CD4-positive, alpha-beta memory T cell (primary cell): ENCODE data around the gene RAPGEF4. TPM values are rescaled to one million over a fixed set of nuclear protein-coding genes. Genes with fewer than 3 reads are reported as not detected.

Source experiments
- CTCF ChIA-PET: fragments of 350-600 bp; sonication (Branson Sonifier 250); formaldehyde crosslinking; loops from one replicate; lab custom pipeline; 2021; ENCODE audit warnings: inconsistent platforms; ENCODE audit not compliant: partially characterized antibody; lab: Charles Lee
- POLR2A ChIA-PET: fragments of 350-600 bp; sonication (Branson Sonifier 250); formaldehyde crosslinking; loops from one replicate; lab custom pipeline; 2021; ENCODE audit not compliant: partially characterized antibody; lab: Charles Lee
- DNase-seq, 5 donors: peaks; one replicate each; pipeline versions ENCODE4 v3.0.0 to v3.0.0-alpha.2; 2020 to 2022; ENCODE audit warnings: mixed read lengths in 1 of 5
- H3K27ac ChIP-seq: one replicate; pipeline ENCODE4 v1.7.0; 2013; ENCODE audit warnings: low read depth, low read length
- H3K27me3 ChIP-seq: 2 replicates; pipeline ENCODE4 v1.7.0; 2013; ENCODE audit warnings: mild to moderate bottlenecking, low read length, moderate library complexity; ENCODE audit not compliant: insufficient read depth
- H3K36me3 ChIP-seq: 2 replicates; pipeline ENCODE4 v1.7.0; 2013; ENCODE audit warnings: mild to moderate bottlenecking, low read length, moderate library complexity; ENCODE audit not compliant: insufficient read depth
- H3K4me1 ChIP-seq: 2 replicates; pipeline ENCODE4 v1.7.0; 2013; ENCODE audit warnings: mild to moderate bottlenecking, low read length, moderate library complexity; ENCODE audit not compliant: insufficient read depth
- H3K4me3 ChIP-seq, 2 donors: one replicate each; pipeline ENCODE4 v1.7.0; 2013; ENCODE audit warnings: low read length in 2 of 2, mild to moderate bottlenecking in 1 of 2
- H3K9me3 ChIP-seq, 2 donors: one replicate each; pipeline ENCODE4 v1.7.0; 2013; ENCODE audit warnings: low read length in 2 of 2, control low read depth in 1 of 2; ENCODE audit not compliant: control insufficient read depth in 1 of 2
- H3K27ac Mint-ChIP-seq, 7 donors: one replicate each; pipeline ENCODE4 v1.8.0; 2020 to 2021; ENCODE audit warnings: mixed read lengths in 7 of 7, mild to moderate bottlenecking in 6 of 7, inconsistent platforms in 3 of 7, moderate library complexity in 3 of 7
- H3K27me3 Mint-ChIP-seq, 2 donors: one replicate each; pipeline ENCODE4 v1.8.0; 2020 to 2021; ENCODE audit warnings: mixed read lengths in 2 of 2
- H3K36me3 Mint-ChIP-seq, 2 donors: one replicate each; pipeline ENCODE4 v1.8.0; 2020 to 2021; ENCODE audit warnings: mixed read lengths in 2 of 2, inconsistent platforms in 1 of 2, mild to moderate bottlenecking in 1 of 2
- H3K4me1 Mint-ChIP-seq, 4 donors: one replicate each; pipeline ENCODE4 v1.8.0; 2020 to 2021; ENCODE audit warnings: mixed read lengths in 4 of 4, mild to moderate bottlenecking in 1 of 4
- H3K4me3 Mint-ChIP-seq, 8 donors: one replicate each; pipeline ENCODE4 v1.8.0; 2020 to 2021; ENCODE audit warnings: mixed read lengths in 8 of 8, mild to moderate bottlenecking in 7 of 8, moderate library complexity in 6 of 8, inconsistent platforms in 3 of 8
- H3K9me3 Mint-ChIP-seq, 8 donors: one replicate each; pipeline ENCODE4 v1.8.0; 2020 to 2021; ENCODE audit warnings: mixed read lengths in 8 of 8, mild to moderate bottlenecking in 5 of 8, inconsistent platforms in 3 of 8, moderate library complexity in 1 of 8
- intact Hi-C: fragments of 100-400 bp; cut with micrococcal nuclease; formaldehyde crosslinking; loops from one replicate; pipeline ENCODE4 v1.15.1; 2023
- polyA plus RNA-seq, 2 donors: library from polyadenylated mRNA; unstranded; fragments of 300-500 nt; fragmentation: Illumina TruSeq; gene quantifications; one replicate each; pipeline ENCODE4 v1.2.3, GENCODE V29; 2021
- total RNA-seq, 2 experiments: library from RNA; stranded (reverse); gene quantifications; one replicate each; pipeline ENCODE4 v1.2.3, GENCODE V29; 2021

RAPGEF4 gene
- total and polyA plus RNA-seq, 4 experiments from 2014 or later: not detected

DNA sequence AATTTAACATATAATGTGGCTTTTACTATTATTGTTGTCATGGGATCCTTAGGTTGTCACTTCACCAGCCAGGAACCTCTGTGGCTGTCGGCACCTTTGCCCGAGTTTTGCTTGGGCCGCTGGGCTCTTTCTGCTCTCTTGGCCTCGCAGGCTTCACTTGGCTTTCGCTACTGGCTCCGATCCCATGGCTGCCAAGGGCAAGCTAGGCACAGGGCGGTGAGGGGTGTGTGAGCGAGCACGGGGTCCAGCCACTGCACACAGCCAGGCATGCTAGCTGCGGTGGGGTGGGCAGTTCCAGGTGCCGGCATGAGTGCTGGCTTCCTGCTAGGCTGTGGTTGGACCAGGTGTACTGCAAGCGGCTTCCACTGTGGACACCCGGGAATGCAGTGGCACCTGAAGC lies 23.4 kb upstream of the RAPGEF4 start:
- Histone ChIP-seq H3K4me3 (no peak overlapping the region), H3K27me3 (no peaks in the 10 kb centered on the region), H3K9me3 (no peaks in the 10 kb centered on the region), H3K27ac (no peak overlapping the region), H3K36me3 (no peaks in the 10 kb centered on the region), H3K4me1 (no peaks in the 10 kb centered on the region)
- Mint-ChIP-seq H3K4me1 (no peaks in the 10 kb centered on the region), H3K9me3 (no peaks in the 10 kb centered on the region), H3K4me3 (no peak overlapping the region), H3K36me3 (no peaks in the 10 kb centered on the region), H3K27ac (no peak overlapping the region), H3K27me3 (peaks cover 11 to 12% of the 10 kb centered on the region in 2 donors)
- POLR2A ChIA-PET: no interaction called here
- CTCF ChIA-PET: interaction anchor here (1.4 kb wide), 1 partner anchor 117 kb away, joined by 4 read pairs; no protein-coding TSS in a partner anchor
- intact Hi-C loops: loop anchor here (5.0 kb wide), 3 partner anchors 120 to 540 kb away; no protein-coding TSS in a partner anchor
- DNase-seq: no peak

GRCh38 chr2:172713365-172713875 lies 22.2 kb upstream of the RAPGEF4 start:
- Histone ChIP-seq H3K4me1 (no peaks in the 10 kb centered on the region), H3K4me3 (no peak overlapping the region), H3K36me3 (no peaks in the 10 kb centered on the region), H3K27me3 (no peaks in the 10 kb centered on the region), H3K27ac (no peak overlapping the region), H3K9me3 (no peaks in the 10 kb centered on the region)
- H3K9me3 Mint-ChIP-seq: peaks cover 0 to 1% (median 0%) of the 10 kb centered on the region in 8 donors
- H3K36me3 Mint-ChIP-seq: no peaks in the 10 kb centered on the region
- CTCF ChIA-PET: no interaction called here
- H3K4me1 Mint-ChIP-seq: no peaks in the 10 kb centered on the region
- DNase-seq: no peak
- H3K4me3 Mint-ChIP-seq: no peak overlapping the region
- H3K27me3 Mint-ChIP-seq: peaks cover 5 to 10% of the 10 kb centered on the region in 2 donors
- intact Hi-C loops: loop anchor here (5.0 kb wide), 3 partner anchors 121 to 541 kb away; no protein-coding TSS in a partner anchor
- POLR2A ChIA-PET: no interaction called here
- no peak overlapping the region for H3K27ac Mint-ChIP-seq

DNA sequence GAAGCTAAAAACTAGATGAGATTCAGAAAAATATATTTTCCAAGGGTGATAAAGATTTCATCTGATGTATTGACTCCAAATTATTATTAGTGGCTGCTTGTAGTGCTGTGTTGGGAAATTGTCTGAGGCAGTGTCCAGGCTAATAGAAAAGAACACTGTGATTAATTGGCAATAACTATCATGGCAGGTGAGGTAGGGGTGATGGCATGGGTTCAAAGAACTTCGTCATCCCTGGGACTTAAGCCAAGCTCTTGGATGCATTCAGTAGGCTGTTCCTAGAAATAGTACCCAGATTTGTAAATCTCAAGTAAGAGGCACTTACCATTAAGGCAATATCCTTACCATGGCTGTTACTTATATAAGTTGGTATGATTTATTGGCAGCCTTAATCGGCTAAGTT lies 13.2 kb upstream of the RAPGEF4 start:
- Mint-ChIP-seq H3K4me3 (no peak overlapping the region), H3K9me3 (peaks cover 2 to 16% (median 12%) of the 10 kb centered on the region in 8 donors), H3K4me1 (no peaks in the 10 kb centered on the region), H3K27me3 (peaks cover 9 to 20% of the 10 kb centered on the region in 2 donors), H3K36me3 (peaks cover 0 to 7% of the 10 kb centered on the region in 2 donors), H3K27ac (no peak overlapping the region)
- POLR2A ChIA-PET: no interaction called here
- H3K9me3 ChIP-seq: no peaks in the 10 kb centered on the region
- intact Hi-C loops: no loop called here
- H3K27me3 ChIP-seq: no peaks in the 10 kb centered on the region
- no peaks in the 10 kb centered on the region for H3K4me1 ChIP-seq
- no peak overlapping the region for H3K27ac ChIP-seq
- no peak overlapping the region for H3K4me3 ChIP-seq
- CTCF ChIA-PET: no interaction called here
- DNase-seq: no peak
- H3K36me3 ChIP-seq: no peaks in the 10 kb centered on the region

DNA sequence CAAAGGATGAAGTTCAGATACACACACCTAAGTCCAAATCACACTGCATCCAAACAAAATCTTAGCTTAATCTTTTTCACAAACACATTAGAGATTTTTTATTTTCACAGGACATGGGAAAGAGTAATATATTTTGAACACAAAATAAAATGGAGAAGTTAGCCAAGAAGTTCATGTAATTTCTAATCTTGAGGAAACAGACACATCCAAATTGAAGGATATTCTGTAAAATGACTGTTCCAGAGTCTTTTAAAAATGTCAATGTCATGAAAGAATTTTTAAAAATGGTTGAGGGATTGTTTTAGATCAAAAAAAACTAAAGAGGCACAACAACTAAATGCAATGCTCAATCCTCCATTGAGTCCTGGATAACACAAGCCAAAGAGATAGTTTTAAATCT lies 12.4 kb upstream of the RAPGEF4 start:
- peaks cover 10 to 18% of the 10 kb centered on the region in 2 donors for H3K27me3 Mint-ChIP-seq
- Histone ChIP-seq H3K4me1 (no peaks in the 10 kb centered on the region), H3K9me3 (no peaks in the 10 kb centered on the region), H3K4me3 (no peak overlapping the region), H3K36me3 (no peaks in the 10 kb centered on the region), H3K27ac (no peak overlapping the region), H3K27me3 (no peaks in the 10 kb centered on the region)
- no peak overlapping the region for H3K4me3 Mint-ChIP-seq
- H3K4me1 Mint-ChIP-seq: no peaks in the 10 kb centered on the region
- ChIA-PET POLR2A (no interaction called here), CTCF (no interaction called here)
- H3K36me3 Mint-ChIP-seq: peaks cover 0 to 7% of the 10 kb centered on the region in 2 donors
- no peak overlapping the region for H3K27ac Mint-ChIP-seq
- peaks cover 2 to 16% (median 12%) of the 10 kb centered on the region in 8 donors for H3K9me3 Mint-ChIP-seq
- DNase-seq: no peak
- intact Hi-C loops: no loop called here

DNA sequence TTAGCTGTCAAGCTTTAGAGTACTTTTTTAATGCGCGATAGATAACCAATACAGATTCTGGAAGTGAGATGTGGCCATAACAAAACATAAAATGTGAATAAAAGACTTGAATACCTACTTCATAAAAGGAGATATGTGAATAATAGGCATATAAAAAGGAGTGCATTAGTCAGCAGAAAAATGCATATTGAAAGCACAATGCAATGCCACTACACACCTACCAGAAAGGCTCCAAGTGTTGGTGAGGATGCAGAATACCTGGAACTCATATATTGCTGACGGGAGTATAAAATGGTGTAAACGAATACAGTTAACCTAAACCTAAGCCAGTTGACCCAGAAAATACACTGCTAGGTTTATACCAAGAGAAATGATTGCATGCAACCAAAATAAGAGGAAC lies 10.9 kb upstream of the RAPGEF4 start:
- H3K36me3 ChIP-seq: no peaks in the 10 kb centered on the region
- no peak overlapping the region for H3K27ac Mint-ChIP-seq
- peaks cover 10 to 22% of the 10 kb centered on the region in 2 donors for H3K27me3 Mint-ChIP-seq
- ChIA-PET POLR2A (no interaction called here), CTCF (no interaction called here)
- DNase-seq: no peak
- H3K4me3 Mint-ChIP-seq: no peak overlapping the region
- H3K9me3 ChIP-seq: no peaks in the 10 kb centered on the region
- no peak overlapping the region for H3K4me3 ChIP-seq
- no peak overlapping the region for H3K27ac ChIP-seq
- peaks cover 2 to 14% (median 10%) of the 10 kb centered on the region in 8 donors for H3K9me3 Mint-ChIP-seq
- no peaks in the 10 kb centered on the region for H3K27me3 ChIP-seq
- peaks cover 0 to 7% of the 10 kb centered on the region in 2 donors for H3K36me3 Mint-ChIP-seq
- H3K4me1 ChIP-seq: no peaks in the 10 kb centered on the region
- H3K4me1 Mint-ChIP-seq: no peaks in the 10 kb centered on the region
- intact Hi-C loops: no loop called here

DNA sequence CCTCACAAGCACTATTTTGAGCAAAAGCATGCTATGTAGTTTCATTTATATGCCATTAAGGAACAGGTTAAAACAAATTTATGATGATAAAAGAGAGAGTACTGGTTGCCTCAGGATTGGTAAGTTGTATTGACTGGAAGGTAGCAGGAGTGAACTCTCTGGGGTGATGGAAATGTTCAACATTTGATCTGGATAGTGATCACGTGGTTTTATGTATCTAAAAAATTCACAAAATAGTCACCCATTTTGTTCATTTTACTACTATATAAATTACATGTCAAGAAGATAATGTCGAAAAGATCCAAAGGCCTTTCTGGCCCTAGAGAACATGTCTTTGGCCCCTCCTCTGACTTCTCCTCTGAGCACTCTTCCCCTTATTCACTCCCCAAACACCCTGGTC lies 10.4 kb upstream of the RAPGEF4 start:
- no peaks in the 10 kb centered on the region for H3K36me3 ChIP-seq
- DNase-seq: no peak
- H3K27me3 ChIP-seq: no peaks in the 10 kb centered on the region
- Mint-ChIP-seq H3K27ac (peak overlapping the region in 1 of 7 donors; percentile 2), H3K36me3 (peaks cover 0 to 7% of the 10 kb centered on the region in 2 donors), H3K4me3 (no peak overlapping the region), H3K4me1 (no peaks in the 10 kb centered on the region), H3K27me3 (peaks cover 9 to 24% of the 10 kb centered on the region in 2 donors), H3K9me3 (peaks cover 2 to 10% (median 8%) of the 10 kb centered on the region in 8 donors)
- H3K9me3 ChIP-seq: no peaks in the 10 kb centered on the region
- intact Hi-C loops: no loop called here
- H3K27ac ChIP-seq: no peak overlapping the region
- H3K4me3 ChIP-seq: no peak overlapping the region
- H3K4me1 ChIP-seq: no peaks in the 10 kb centered on the region
- ChIA-PET POLR2A (no interaction called here), CTCF (no interaction called here)

DNA sequence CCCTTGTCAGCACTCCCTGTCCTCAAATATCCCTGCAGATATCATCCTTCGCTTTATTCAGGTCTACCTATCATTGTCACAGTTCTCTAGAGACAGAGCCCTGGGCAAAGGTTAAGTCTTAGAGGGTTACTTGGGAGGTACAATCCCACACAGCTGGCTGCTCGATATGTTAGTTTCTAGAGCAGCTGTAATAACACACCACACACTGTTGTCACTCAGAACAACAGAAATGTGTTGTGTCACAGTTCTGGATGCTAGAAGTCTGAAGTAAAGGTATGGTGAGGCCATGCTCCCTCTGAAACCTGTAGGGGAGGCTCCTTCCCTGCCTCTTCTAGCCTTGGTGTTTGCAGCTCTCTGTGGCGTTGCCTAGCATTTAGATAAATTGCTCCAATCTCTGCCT lies 9.9 kb upstream of the RAPGEF4 start:
- no peak for DNase-seq
- Histone ChIP-seq H3K9me3 (no peaks in the 10 kb centered on the region), H3K4me3 (no peak overlapping the region), H3K36me3 (no peaks in the 10 kb centered on the region), H3K27me3 (no peaks in the 10 kb centered on the region), H3K27ac (no peak overlapping the region), H3K4me1 (no peaks in the 10 kb centered on the region)
- POLR2A ChIA-PET: no interaction called here
- intact Hi-C loops: no loop called here
- H3K9me3 Mint-ChIP-seq: peaks cover 0 to 5% (median 4%) of the 10 kb centered on the region in 8 donors
- peak overlapping the region in 1 of 7 donors; percentile 2 for H3K27ac Mint-ChIP-seq
- CTCF ChIA-PET: no interaction called here
- no peak overlapping the region for H3K4me3 Mint-ChIP-seq
- peaks cover 7 to 21% of the 10 kb centered on the region in 2 donors for H3K27me3 Mint-ChIP-seq
- no peaks in the 10 kb centered on the region for H3K4me1 Mint-ChIP-seq
- peaks cover 0 to 5% of the 10 kb centered on the region in 2 donors for H3K36me3 Mint-ChIP-seq
